Measurements from ENCODE around the gene EIF5B.
A peak's percentile ranks its signal among the peaks of the same experiment; 100 is the strongest.
"Not testable (repeated sequence)": the region's sequence is repeated elsewhere in the genome, so short reads cannot be mapped to it uniquely, and the experiment has no call there.

EIF5B gene

GRCh38 chr2:99337113-99338028 is at the start of gene EIF5B:
Gene EIF5B, plus strand, starts transcription at chr2:99337389. Its CDS starts 166 bp downstream, at chr2:99337555.
- Histone ChIP-seq H3K36me3 (ENCODE audit: insufficient read depth, low read length) (peaks cover 5% of the 10 kb centered on the region), H3K9me3 (ENCODE audit: low read length) (no peaks in the 10 kb centered on the region), H3K9ac (ENCODE audit: low read length) (peak within 1 kb of the TSS; percentile 88), H3K4me1 (ENCODE audit: insufficient read depth, low read length) (peaks cover 20% of the 10 kb centered on the region), H3K27ac (ENCODE audit: low read depth, low read length) (peak within 1 kb of the TSS; percentile 96), H3K27me3 (ENCODE audit: control insufficient read depth in 1 of 2, insufficient read depth in 2 of 2, low read length in 2 of 2) (no peaks in the 10 kb centered on the region), H3K4me3 (ENCODE audit: low read depth in 1 of 2, low read length in 2 of 2) (peak within 1 kb of the TSS; percentile 86 to 100)

- Histone ChIP-seq H3K9me3 (ENCODE audit: low read length) (no peaks in the 10 kb centered on the region), H3K36me3 (ENCODE audit: insufficient read depth, low read length) (no peaks in the 10 kb centered on the region), H3K27me3 (ENCODE audit: control insufficient read depth in 1 of 2, insufficient read depth in 2 of 2, low read length in 2 of 2) (no peaks in the 10 kb centered on the region), H3K4me1 (ENCODE audit: insufficient read depth, low read length) (no peaks in the 10 kb centered on the region), H3K4me3 (ENCODE audit: low read depth in 1 of 2, low read length in 2 of 2) (no peak overlapping the region), H3K27ac (ENCODE audit: low read depth, low read length) (no peak overlapping the region), H3K9ac (ENCODE audit: low read length) (no peak overlapping the region)
These were observed 39.2 kb upstream of the EIF5B start for GRCh38 chr2:99297994-99298393.

- H3K36me3 ChIP-seq (ENCODE audit: insufficient read depth, low read length) = no peaks in the 10 kb centered on the region
- no peaks in the 10 kb centered on the region for H3K9me3 ChIP-seq (ENCODE audit: low read length)
- H3K4me3 ChIP-seq (ENCODE audit: low read depth in 1 of 2, low read length in 2 of 2) = no peak overlapping the region
- H3K27me3 ChIP-seq (ENCODE audit: control insufficient read depth in 1 of 2, insufficient read depth in 2 of 2, low read length in 2 of 2) = no peaks in the 10 kb centered on the region
- H3K4me1 ChIP-seq (ENCODE audit: insufficient read depth, low read length) = no peaks in the 10 kb centered on the region
- no peak overlapping the region for H3K27ac ChIP-seq (ENCODE audit: low read depth, low read length)
- no peak overlapping the region for H3K9ac ChIP-seq (ENCODE audit: low read length)
These were observed 37.6 kb upstream of the EIF5B start for GRCh38 chr2:99299580-99299979.

- H3K36me3 ChIP-seq (ENCODE audit: insufficient read depth, low read length); H3K27me3 ChIP-seq (ENCODE audit: control insufficient read depth in 1 of 2, insufficient read depth in 2 of 2, low read length in 2 of 2); H3K27ac ChIP-seq (ENCODE audit: low read depth, low read length); H3K4me3 ChIP-seq (ENCODE audit: low read depth in 1 of 2, low read length in 2 of 2); H3K9ac ChIP-seq (ENCODE audit: low read length); H3K4me1 ChIP-seq (ENCODE audit: insufficient read depth, low read length); H3K9me3 ChIP-seq (ENCODE audit: low read length): not testable (repeated sequence)
These were observed 36.1 kb upstream of the EIF5B start, which contains the start of gene LYG1 for GRCh38 chr2:99301097-99301496. Gene LYG1, minus strand, starts transcription at chr2:99301197. Its CDS starts 5,527 bp downstream, at chr2:99295670.

- Histone ChIP-seq H3K27me3 (ENCODE audit: control insufficient read depth in 1 of 2, insufficient read depth in 2 of 2, low read length in 2 of 2) (no peaks in the 10 kb centered on the region), H3K27ac (ENCODE audit: low read depth, low read length) (no peak overlapping the region), H3K4me1 (ENCODE audit: insufficient read depth, low read length) (no peaks in the 10 kb centered on the region), H3K36me3 (ENCODE audit: insufficient read depth, low read length) (peaks cover 20% of the 10 kb centered on the region), H3K9me3 (ENCODE audit: low read length) (no peaks in the 10 kb centered on the region), H3K4me3 (ENCODE audit: low read depth in 1 of 2, low read length in 2 of 2) (no peak overlapping the region), H3K9ac (ENCODE audit: low read length) (no peak overlapping the region)
These were observed 19.9 kb upstream of the EIF5B start for GRCh38 chr2:99317161-99317872.

GRCh38 chr2:99317873-99318200 is 19.4 kb upstream of the EIF5B start:
- not testable (repeated sequence) for H3K27me3 ChIP-seq (ENCODE audit: control insufficient read depth in 1 of 2, insufficient read depth in 2 of 2, low read length in 2 of 2); H3K4me1 ChIP-seq (ENCODE audit: insufficient read depth, low read length); H3K9ac ChIP-seq (ENCODE audit: low read length); H3K9me3 ChIP-seq (ENCODE audit: low read length); H3K27ac ChIP-seq (ENCODE audit: low read depth, low read length); H3K4me3 ChIP-seq (ENCODE audit: low read depth in 1 of 2, low read length in 2 of 2)
- peaks cover 20% of the 10 kb centered on the region for H3K36me3 ChIP-seq (ENCODE audit: insufficient read depth, low read length)

- no peak overlapping the region for H3K4me3 ChIP-seq (ENCODE audit: low read depth in 1 of 2, low read length in 2 of 2)
- no peaks in the 10 kb centered on the region for H3K4me1 ChIP-seq (ENCODE audit: insufficient read depth, low read length)
- H3K9ac ChIP-seq (ENCODE audit: low read length) = no peak overlapping the region
- H3K9me3 ChIP-seq (ENCODE audit: low read length) = no peaks in the 10 kb centered on the region
- peaks cover 34% of the 10 kb centered on the region for H3K36me3 ChIP-seq (ENCODE audit: insufficient read depth, low read length)
- H3K27me3 ChIP-seq (ENCODE audit: control insufficient read depth in 1 of 2, insufficient read depth in 2 of 2, low read length in 2 of 2) = no peaks in the 10 kb centered on the region
- no peak overlapping the region for H3K27ac ChIP-seq (ENCODE audit: low read depth, low read length)
These were observed 11.8 kb upstream of the EIF5B start for GRCh38 chr2:99325384-99325783.

- Histone ChIP-seq H3K27ac (ENCODE audit: low read depth, low read length) (peak within 1 kb of the TSS; percentile 96), H3K27me3 (ENCODE audit: control insufficient read depth in 1 of 2, insufficient read depth in 2 of 2, low read length in 2 of 2) (no peaks in the 10 kb centered on the region), H3K4me3 (ENCODE audit: low read depth in 1 of 2, low read length in 2 of 2) (peak within 1 kb of the TSS; percentile 86 to 100), H3K4me1 (ENCODE audit: insufficient read depth, low read length) (peaks cover 20% of the 10 kb centered on the region), H3K9ac (ENCODE audit: low read length) (peak within 1 kb of the TSS; percentile 88), H3K9me3 (ENCODE audit: low read length) (no peaks in the 10 kb centered on the region), H3K36me3 (ENCODE audit: insufficient read depth, low read length) (peaks cover 14% of the 10 kb centered on the region)
These were observed 1.0 kb upstream of the EIF5B start, which contains the start of gene TXNDC9 for GRCh38 chr2:99335911-99336803. Gene TXNDC9, minus strand, starts transcription at chr2:99336333. Its CDS starts 3,123 bp downstream, at chr2:99333210.

GRCh38 chr2:99336804-99337112 is 431 bp upstream of the EIF5B start:
- Histone ChIP-seq H3K4me1 (ENCODE audit: insufficient read depth, low read length) (peaks cover 20% of the 10 kb centered on the region), H3K4me3 (ENCODE audit: low read depth in 1 of 2, low read length in 2 of 2) (peak overlapping the region; percentile 86 to 100), H3K27ac (ENCODE audit: low read depth, low read length) (peak overlapping the region; percentile 96), H3K9me3 (ENCODE audit: low read length) (no peaks in the 10 kb centered on the region), H3K36me3 (ENCODE audit: insufficient read depth, low read length) (peaks cover 11% of the 10 kb centered on the region), H3K9ac (ENCODE audit: low read length) (peak overlapping the region; percentile 88), H3K27me3 (ENCODE audit: control insufficient read depth in 1 of 2, insufficient read depth in 2 of 2, low read length in 2 of 2) (no peaks in the 10 kb centered on the region)

- no peaks in the 10 kb centered on the region for H3K36me3 ChIP-seq (ENCODE audit: insufficient read depth, low read length)
- peak overlapping the region; percentile 76 to 100 for H3K4me3 ChIP-seq (ENCODE audit: low read depth in 1 of 2, low read length in 2 of 2)
- peak overlapping the region; percentile 88 for H3K9ac ChIP-seq (ENCODE audit: low read length)
- H3K27me3 ChIP-seq (ENCODE audit: control insufficient read depth in 1 of 2, insufficient read depth in 2 of 2, low read length in 2 of 2) = no peaks in the 10 kb centered on the region
- no peaks in the 10 kb centered on the region for H3K9me3 ChIP-seq (ENCODE audit: low read length)
- H3K27ac ChIP-seq (ENCODE audit: low read depth, low read length) = peak overlapping the region; percentile 96
- peaks cover 20% of the 10 kb centered on the region for H3K4me1 ChIP-seq (ENCODE audit: insufficient read depth, low read length)
These were observed 918 bp downstream of the EIF5B start for GRCh38 chr2:99338029-99338585.
